Mammary epithelial cell (primary cell): ENCODE data around the gene TSPAN9.

Experiments
- CTCF ChIP-seq, 2 donors: IDR thresholded peaks in 1 of 2; conservative IDR thresholded peaks in 1 of 2; 2 replicates each; pipeline ENCODE4 v1.5.1; 2011 to 2012; ENCODE audit warnings: inconsistent platforms in 2 of 2, low read length in 2 of 2, mild to moderate bottlenecking in 2 of 2, control low read depth in 1 of 2, low read depth in 1 of 2; ENCODE audit not compliant: insufficient read depth in 1 of 2; ENCODE audit errors: extremely low read depth in 1 of 2
- EZH2 ChIP-seq: IDR thresholded peaks from 2 replicates; pipeline ENCODE4 v1.6.1; 2012; ENCODE audit warnings: low read length, inconsistent platforms, borderline replicate concordance

- TF ChIP-seq CTCF (conservative IDR thresholded peaks at IDR 0.05 in 1 of 2, IDR thresholded peaks at IDR 0.05 in 1 of 2; ENCODE audit: extremely low read depth in 1 of 2, insufficient read depth in 1 of 2, low read depth in 1 of 2, low read length in 2 of 2) (no peak), EZH2 (no peak)
Measured at GRCh38 chr12:3125674-3126073, 48.5 kb downstream of the TSPAN9 start.
